OCI-LY7 (cell line): ENCODE results near the gene FHIT.

Source experiments
- EZH2phosphoT487 ChIP-seq: fragments of 200-600 bp; sonication (generic); IDR thresholded peaks from 2 replicates; pipeline ENCODE4 v1.6.1; 2018; ENCODE audit warnings: low read depth, borderline replicate concordance, mild to moderate bottlenecking, mixed run types, antibody characterized with exemption, low read length, moderate library complexity, mixed read lengths
- TF ChIP-seq, protein P1 (sequence below): fragments of 200-600 bp; sonication (generic); conservative IDR thresholded peaks from 2 replicates; pipeline ENCODE4 v1.5.1; 2014; ENCODE audit warnings: mild to moderate bottlenecking, antibody characterized with exemption, low read length, moderate library complexity, mixed read lengths

GRCh38 chr3:60045686-60046085, 1205.6 kb downstream of the FHIT start:
- TF ChIP-seq, protein P1, sequence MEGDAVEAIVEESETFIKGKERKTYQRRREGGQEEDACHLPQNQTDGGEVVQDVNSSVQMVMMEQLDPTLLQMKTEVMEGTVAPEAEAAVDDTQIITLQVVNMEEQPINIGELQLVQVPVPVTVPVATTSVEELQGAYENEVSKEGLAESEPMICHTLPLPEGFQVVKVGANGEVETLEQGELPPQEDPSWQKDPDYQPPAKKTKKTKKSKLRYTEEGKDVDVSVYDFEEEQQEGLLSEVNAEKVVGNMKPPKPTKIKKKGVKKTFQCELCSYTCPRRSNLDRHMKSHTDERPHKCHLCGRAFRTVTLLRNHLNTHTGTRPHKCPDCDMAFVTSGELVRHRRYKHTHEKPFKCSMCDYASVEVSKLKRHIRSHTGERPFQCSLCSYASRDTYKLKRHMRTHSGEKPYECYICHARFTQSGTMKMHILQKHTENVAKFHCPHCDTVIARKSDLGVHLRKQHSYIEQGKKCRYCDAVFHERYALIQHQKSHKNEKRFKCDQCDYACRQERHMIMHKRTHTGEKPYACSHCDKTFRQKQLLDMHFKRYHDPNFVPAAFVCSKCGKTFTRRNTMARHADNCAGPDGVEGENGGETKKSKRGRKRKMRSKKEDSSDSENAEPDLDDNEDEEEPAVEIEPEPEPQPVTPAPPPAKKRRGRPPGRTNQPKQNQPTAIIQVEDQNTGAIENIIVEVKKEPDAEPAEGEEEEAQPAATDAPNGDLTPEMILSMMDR = no peak
- no peak for TF ChIP-seq EZH2phosphoT487
